GM21367 (cell line): ENCODE measurements around the gene SMIM7.
"Not testable (repeated sequence)": the region's sequence is repeated elsewhere in the genome, so short reads cannot be mapped to it uniquely, and the experiment has no call there.

Source experiments
- ATAC-seq: cut with Tn5 transposase; IDR thresholded peaks from one replicate; pipeline ENCODE4 v1.9.1; 2021; ENCODE audit not compliant: unreplicated experiment

Gene SMIM7

GRCh38 chr19:16659832-16660708 lies at the start of gene SMIM7:
SMIM7 (minus strand) TSS chr19:16660144; CDS start chr19:16660110, 34 bp downstream.
- peak; percentile 78 for ATAC-seq

- ATAC-seq, result no peak
These were observed 43.7 kb upstream of the SMIM7 start for GRCh38 chr19:16703677-16704076.

GRCh38 chr19:16702123-16702522 lies 42.2 kb upstream of the SMIM7 start:
- no peak for ATAC-seq

GRCh38 chr19:16698914-16699313 lies 39.0 kb upstream of the SMIM7 start:
- no peak for ATAC-seq

- ATAC-seq, result no peak
These were observed 28.1 kb upstream of the SMIM7 start for GRCh38 chr19:16688084-16688483.

GRCh38 chr19:16684216-16684615 lies 24.3 kb upstream of the SMIM7 start:
- ATAC-seq, result no peak

GRCh38 chr19:16682539-16682938 lies 22.6 kb upstream of the SMIM7 start:
- ATAC-seq, result no peak

- no peak for ATAC-seq
These were observed 19.9 kb upstream of the SMIM7 start for GRCh38 chr19:16679811-16680210.

GRCh38 chr19:16678498-16678897 lies 18.6 kb upstream of the SMIM7 start:
- ATAC-seq, result no peak

- no peak for ATAC-seq
These were observed 17.1 kb upstream of the SMIM7 start for GRCh38 chr19:16677055-16677454.

GRCh38 chr19:16676101-16676798 lies 16.3 kb upstream of the SMIM7 start:
- ATAC-seq, result no peak

- ATAC-seq, result not testable (repeated sequence)
These were observed 13.9 kb upstream of the SMIM7 start for GRCh38 chr19:16673839-16674238.

GRCh38 chr19:16673231-16673630 lies 13.3 kb upstream of the SMIM7 start:
- ATAC-seq, result no peak

- no peak for ATAC-seq
These were observed 11.8 kb upstream of the SMIM7 start for GRCh38 chr19:16671652-16672274.

GRCh38 chr19:16670291-16670690 lies 10.3 kb upstream of the SMIM7 start:
- ATAC-seq, result no peak

- not testable (repeated sequence) for ATAC-seq
These were observed 8.8 kb upstream of the SMIM7 start for GRCh38 chr19:16668702-16669101.

- no peak for ATAC-seq
These were observed 8.2 kb upstream of the SMIM7 start for GRCh38 chr19:16668176-16668575.

GRCh38 chr19:16661480-16662034 lies 1.6 kb upstream of the SMIM7 start:
- no peak for ATAC-seq

GRCh38 chr19:16660763-16661479 lies 977 bp upstream of the SMIM7 start, which contains the start of gene TMEM38A:
TMEM38A (plus strand) TSS chr19:16661139; CDS start chr19:16661218, 79 bp downstream.
- no peak for ATAC-seq

GRCh38 chr19:16659464-16659831 lies 496 bp downstream of the SMIM7 start:
- no peak for ATAC-seq

- ATAC-seq, result no peak
These were observed 2.6 kb downstream of the SMIM7 start for GRCh38 chr19:16657384-16657783.
